Endothelial cell of umbilical vein (primary cell): Measurements from ENCODE around the gene HTT-AS.

Experiments
- MAX ChIP-seq: IDR thresholded peaks from 2 replicates; pipeline ENCODE4 v1.6.1; 2011; ENCODE audit not compliant: insufficient read depth, insufficient read length
- POLR2A ChIP-seq: IDR thresholded peaks from 2 replicates; pipeline ENCODE4 v1.6.1; 2012; ENCODE audit warnings: low read depth, mild to moderate bottlenecking, control low read depth, low read length
- TF ChIP-seq, protein P1 (sequence below), 2 donors: IDR thresholded peaks; 1 replicate in 1 of 2; 2 replicates in 1 of 2; pipeline ENCODE4 v1.5.1; 2011; ENCODE audit warnings: low read length in 2 of 2, mild to moderate bottlenecking in 2 of 2, moderate library complexity in 2 of 2, control low read depth in 1 of 2, inconsistent platforms in 1 of 2, low read depth in 1 of 2; ENCODE audit not compliant: insufficient read depth in 1 of 2; ENCODE audit errors: extremely low read depth in 1 of 2

DNA sequence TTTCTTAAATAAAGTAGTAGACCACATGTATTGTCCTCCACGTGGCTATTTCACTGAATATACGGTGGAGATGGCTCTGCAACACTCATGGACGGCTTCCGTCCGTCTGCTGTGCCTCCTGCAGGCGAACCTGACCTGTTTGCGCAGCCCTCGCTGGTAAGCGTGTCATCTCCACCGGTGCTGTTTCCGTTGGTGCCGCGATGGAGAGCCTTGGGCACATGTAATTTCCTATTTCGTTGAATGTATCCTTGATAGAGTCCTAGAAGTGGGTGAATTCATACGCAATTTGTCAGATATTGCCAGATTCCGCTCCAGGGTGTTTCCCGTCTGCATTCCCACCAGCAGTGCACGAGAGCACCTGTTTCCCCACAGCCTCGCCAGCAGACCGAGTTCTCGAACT lies 48.5 kb downstream of the HTT-AS start:
- TF ChIP-seq POLR2A (no peak), MAX (no peak)
- TF ChIP-seq, protein P1, sequence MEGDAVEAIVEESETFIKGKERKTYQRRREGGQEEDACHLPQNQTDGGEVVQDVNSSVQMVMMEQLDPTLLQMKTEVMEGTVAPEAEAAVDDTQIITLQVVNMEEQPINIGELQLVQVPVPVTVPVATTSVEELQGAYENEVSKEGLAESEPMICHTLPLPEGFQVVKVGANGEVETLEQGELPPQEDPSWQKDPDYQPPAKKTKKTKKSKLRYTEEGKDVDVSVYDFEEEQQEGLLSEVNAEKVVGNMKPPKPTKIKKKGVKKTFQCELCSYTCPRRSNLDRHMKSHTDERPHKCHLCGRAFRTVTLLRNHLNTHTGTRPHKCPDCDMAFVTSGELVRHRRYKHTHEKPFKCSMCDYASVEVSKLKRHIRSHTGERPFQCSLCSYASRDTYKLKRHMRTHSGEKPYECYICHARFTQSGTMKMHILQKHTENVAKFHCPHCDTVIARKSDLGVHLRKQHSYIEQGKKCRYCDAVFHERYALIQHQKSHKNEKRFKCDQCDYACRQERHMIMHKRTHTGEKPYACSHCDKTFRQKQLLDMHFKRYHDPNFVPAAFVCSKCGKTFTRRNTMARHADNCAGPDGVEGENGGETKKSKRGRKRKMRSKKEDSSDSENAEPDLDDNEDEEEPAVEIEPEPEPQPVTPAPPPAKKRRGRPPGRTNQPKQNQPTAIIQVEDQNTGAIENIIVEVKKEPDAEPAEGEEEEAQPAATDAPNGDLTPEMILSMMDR (IDR thresholded peaks at IDR 0.05; ENCODE audit: extremely low read depth in 1 of 2, insufficient read depth in 1 of 2, low read depth in 1 of 2, low read length in 2 of 2), result no peak
